ENCODE results near the gene ERCC4. TPM values are rescaled to one million over a fixed set of nuclear protein-coding genes. Genes with fewer than 3 reads are reported as not detected.
"Not testable (repeated sequence)": the region's sequence is repeated elsewhere in the genome, so short reads cannot be mapped to it uniquely, and the experiment has no call there.

ERCC4 gene
- total RNA-seq (2014; rRNA removed), result 9.0 and 9.4 TPM in 2 replicates
- 3.6 TPM for polyA plus RNA-seq (2012)

DNA sequence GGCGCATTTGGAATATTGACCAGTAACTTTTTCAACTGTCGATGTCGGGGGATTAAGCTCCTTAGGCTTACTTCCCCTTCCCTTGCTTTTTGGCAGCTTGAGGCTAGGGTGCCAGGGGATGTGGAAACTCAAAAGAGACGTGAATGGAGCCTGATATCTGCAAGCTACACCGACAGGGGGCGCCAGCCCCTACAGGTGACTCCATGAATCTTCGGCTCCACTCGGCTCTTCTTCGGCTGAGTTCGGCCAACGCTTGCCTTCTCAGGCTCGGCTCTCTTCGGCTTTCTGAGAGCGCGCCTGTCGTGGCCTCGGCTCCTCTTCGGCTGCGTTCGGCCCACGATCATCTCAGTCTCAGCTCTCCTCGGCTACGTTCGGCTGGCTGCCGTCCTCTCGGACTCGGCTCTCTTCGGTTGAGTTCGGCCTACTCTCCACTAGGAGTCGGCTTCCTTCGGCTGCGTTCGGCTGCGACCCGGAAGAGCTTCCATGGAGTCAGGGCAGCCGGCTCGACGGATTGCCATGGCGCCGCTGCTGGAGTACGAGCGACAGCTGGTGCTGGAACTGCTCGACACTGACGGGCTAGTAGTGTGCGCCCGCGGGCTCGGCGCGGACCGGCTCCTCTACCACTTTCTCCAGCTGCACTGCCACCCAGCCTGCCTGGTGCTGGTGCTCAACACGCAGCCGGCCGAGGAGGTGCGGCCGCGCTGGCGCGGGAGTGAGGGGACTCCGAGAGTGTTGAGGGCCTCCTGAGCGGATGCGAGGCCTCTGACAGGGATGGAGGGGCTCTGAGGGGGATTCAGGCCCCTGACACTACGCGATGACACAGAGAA, at the start of gene ERCC4:
TSS of gene ERCC4 (plus strand) at position 472 of the 827 bp plus-strand sequence. CDS start at position 484, 12 bp downstream.
- peak; percentile 98 for DNase-seq (ENCODE audit: low read depth)

DNA sequence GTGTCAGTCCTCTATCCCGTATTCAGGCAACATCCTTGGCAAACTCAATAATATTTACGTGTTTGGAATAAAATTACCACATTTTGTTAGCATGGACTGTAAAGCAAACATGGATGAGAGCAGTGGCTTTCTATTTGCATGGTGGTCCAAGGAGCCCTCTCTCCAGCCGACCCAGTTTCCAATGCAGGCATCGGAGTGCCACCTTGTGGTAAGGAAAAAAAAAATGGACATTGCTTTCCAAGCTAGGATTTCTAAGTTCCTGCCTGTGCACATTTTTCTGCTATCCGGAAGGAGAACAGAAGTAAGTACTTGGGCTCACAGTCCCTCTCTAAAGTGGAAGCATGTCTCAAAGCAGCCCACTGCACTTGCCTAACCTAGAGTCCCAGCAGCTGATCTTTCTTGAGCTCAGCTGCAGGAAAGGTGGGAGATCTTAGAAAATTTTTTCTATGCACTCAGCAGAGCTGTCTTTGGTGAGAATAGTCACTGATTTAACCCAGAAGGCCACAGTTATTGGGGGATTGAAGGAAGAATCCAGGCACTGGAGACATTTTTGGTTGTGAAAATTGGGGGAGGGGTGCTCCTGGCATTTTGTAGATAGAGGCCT, 46.0 kb upstream of the ERCC4 start:
- DNase-seq (ENCODE audit: low read depth), result peak; percentile 12

DNA sequence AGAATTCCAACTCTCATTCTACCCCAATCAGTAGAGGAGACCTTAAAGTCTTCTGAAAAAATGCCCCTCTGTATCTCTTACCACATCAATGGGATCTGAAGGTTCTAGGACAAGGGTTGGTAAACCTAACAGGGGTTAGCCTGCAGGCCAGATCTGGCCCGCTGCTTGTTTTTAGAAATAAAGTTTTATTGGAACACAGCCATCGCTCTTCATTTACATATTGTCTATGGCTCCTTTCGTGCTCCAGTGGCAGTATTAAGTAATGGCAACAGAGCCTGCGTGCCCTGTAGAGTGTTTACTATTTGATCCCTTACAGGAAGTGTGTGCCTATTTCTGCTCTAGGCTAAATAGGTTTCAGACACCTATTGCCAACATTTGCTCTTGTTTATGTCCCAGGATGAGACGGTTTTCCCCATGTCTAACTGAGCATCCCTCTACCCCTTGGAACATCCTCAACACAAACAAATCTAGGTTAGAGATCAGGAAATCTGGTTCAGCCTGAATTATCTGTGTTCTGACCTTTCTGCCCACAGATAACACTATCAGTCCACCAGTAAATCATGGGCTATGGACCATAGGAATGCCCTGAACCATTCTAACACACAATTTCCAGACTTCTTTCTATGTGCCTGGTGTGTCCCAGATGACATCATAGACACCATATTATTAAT, 44.2 kb upstream of the ERCC4 start:
- DNase-seq (ENCODE audit: low read depth), result no peak

DNA sequence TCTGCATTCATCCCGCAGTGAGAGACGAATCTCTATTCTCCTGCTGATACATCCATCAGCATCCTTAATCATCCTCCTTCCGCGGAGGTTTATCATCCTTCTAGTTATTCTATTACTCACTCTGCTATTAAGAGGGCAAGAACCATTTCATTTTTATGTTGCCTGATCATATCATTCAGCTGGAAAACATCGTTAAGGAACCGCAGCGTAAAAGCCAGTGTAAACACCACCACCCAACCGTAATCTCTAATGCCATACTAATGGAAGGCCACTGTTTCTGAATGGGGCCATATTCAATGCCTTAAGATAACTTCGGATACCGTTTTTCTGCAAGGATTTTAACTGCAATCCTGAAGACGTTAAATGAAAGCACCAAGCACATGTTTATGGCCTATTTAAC, 36.7 kb upstream of the ERCC4 start:
- DNase-seq (ENCODE audit: low read depth), result no peak

DNA sequence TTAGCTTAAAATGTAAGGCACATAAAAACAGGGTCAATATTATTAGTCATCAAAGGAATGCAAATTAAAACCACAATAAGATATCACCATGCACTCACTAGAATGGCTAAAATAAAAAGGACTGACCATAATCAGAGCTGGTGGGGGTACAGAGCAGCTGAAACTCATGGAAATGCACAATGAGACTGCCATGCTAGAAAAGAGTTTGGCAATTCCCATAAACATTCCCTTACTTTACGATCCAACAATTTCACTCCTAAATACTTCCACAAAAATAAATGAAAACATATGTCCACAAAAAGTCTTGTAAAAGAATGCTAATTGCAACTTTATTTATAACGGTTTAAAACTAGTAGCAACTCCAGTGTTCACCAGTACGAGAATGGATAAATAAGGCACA, 36.1 kb upstream of the ERCC4 start:
- no peak for DNase-seq (ENCODE audit: low read depth)

DNA sequence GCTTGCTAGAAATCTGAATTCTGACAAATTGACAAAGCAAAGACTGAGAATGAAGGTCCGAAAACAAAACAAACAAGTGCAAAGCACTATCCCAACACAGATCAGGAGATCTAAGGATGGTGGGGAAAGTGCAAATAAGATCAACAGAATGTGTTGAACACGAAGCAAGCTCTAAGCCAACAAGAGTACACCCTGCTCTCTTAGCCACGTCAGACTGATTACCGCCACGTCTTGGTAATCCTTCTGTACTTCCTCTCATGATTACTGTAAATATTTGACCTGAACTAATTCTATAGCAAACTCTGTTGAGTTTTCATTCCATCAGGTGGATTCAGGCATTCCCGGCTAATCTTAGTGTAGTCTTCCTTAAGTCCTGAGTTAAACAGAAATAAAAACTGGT, 34.3 kb upstream of the ERCC4 start:
- no peak for DNase-seq (ENCODE audit: low read depth)

DNA sequence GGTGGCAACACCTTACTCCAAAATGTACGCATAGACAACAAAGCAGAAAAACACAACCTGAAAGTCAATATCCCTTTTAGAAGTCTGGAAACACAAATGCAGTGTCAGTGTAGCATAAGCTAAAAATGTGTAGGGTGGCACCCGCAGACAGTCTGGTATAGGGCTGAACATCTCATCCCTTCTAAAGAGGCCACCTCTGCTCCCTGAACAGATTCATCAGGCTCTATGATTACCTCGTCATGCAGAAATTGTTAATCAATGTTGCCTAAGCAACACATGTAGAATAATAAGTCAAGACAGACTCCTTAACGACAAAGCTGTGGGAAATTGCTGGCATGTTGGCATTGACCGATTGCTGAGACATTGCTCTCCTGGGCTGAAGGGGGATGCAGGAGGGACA, 33.3 kb upstream of the ERCC4 start:
- no peak for DNase-seq (ENCODE audit: low read depth)

DNA sequence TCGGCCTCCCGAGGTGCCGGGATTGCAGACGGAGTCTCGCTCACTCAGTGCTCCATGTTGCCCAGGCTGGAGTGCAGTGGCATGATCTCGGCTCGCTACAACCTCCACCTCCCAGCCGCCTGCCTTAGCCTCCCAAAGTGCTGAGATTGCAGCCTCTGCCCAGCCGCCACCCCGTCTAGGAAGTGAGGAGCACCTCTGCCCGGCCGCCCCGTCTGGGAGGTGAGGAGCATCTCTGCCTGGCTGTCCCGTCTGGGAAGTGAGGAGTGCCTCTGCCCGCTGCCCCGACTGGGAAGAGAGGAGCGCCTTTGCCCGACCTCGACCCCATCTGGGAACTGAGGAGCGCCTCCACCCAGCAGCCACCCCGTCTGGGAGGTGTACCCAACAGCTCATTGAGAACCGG, 30.6 kb upstream of the ERCC4 start:
- not testable (repeated sequence) for DNase-seq (ENCODE audit: low read depth)

DNA sequence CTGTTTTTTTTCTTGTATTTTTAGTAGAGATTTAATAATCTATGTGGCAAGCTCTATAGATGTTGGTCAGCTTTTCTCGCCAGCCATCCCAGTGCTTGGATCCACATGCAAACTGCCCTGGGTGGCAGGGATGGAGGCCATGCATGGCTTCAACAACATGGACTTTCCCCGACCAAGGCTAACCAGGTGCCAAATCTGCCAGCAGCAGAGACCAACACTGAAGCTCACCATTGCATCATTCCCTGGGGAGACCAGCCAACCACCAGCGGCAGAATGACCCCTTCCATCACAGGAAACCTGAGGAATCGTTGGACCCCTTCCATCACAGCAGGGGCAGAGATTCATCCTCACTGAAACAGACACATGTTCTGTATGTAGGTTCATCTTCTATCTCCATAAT, 27.7 kb upstream of the ERCC4 start:
- DNase-seq (ENCODE audit: low read depth), result no peak

DNA sequence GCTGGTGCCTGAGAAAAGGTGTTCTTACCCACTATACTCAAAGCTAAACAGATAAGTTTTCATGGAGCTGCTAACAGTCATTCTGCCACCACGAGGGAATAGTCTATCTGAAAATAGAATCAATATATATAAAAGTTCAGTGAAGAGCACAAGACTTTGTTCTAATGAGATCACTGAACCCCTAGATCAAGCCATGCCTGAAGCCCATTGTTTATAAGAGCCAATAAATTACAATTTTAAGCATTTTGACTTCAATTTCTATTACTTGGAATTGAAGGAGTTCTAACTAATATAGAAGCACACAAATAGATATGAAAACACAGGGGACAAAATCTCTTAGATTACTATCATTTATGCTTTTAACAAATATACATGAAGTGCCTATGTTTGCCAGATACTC, 24.4 kb upstream of the ERCC4 start:
- no peak for DNase-seq (ENCODE audit: low read depth)

DNA sequence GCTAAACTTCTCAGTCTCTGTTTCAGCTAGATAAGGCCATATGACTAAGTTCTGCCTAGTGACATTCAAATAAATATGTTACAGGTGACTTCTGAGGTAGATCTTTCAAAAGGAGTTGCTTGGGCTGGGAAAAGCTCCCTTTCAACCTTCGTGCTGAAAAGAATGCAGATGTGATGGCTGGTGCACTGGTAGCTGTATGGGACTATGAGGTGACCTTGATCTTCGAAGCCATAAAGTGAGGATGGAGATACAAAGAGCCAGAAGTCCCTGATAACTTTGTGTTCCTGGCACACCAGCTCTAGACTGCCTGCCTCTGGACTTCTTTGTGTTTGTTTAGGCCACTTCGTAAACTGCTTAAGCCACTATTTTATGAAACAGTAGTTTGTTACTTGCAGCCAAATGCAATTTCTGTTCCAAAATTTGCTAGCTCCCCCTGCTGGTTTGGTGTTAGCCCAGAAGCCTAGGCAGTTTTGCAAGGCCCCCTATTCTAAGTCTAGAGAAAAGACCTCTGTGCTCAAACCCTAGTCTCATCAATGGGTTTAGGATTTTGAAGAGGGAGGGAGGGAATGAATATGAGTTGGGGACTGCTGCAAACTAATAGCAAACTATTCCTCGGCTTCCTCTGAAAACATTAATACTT, 23.3 kb upstream of the ERCC4 start:
- no peak for DNase-seq (ENCODE audit: low read depth)

DNA sequence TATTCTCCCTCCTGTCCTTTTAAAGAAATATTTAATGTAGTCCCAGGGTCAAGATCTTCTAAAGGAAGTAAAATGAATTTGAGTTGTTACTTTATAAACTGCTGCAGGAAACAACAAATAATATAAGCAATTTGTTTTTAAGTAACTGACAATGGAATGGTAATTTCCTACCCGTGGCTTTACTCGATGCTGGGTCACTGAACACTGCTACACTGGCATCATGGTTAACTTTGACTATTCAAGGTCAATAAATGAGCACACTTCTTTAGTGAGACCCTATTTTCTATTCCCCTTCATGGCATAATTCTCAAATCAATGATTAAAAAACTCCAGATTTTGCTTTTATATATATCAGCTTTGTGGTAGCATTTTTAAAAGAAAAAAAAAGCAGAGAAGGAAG, 22.1 kb upstream of the ERCC4 start:
- no peak for DNase-seq (ENCODE audit: low read depth)

DNA sequence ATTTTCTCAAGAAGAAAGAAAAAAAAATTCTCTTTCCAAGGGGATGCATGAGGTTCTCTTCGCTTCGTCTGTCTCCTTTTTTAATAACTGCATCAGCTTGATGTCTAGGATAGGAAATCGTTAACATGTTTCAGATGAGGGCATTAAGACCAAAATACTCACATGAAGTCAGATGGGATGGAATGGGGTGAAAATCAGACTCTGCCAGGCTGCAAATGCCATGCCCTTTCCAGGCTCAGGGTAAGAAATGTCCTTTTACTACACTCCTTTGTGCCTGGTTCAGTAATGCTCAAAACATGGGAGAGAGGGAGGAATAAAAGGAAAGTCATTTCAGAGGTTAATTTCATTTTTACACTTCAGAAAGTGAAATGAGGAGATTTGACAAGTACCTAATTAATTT, 21.7 kb upstream of the ERCC4 start:
- no peak for DNase-seq (ENCODE audit: low read depth)

DNA sequence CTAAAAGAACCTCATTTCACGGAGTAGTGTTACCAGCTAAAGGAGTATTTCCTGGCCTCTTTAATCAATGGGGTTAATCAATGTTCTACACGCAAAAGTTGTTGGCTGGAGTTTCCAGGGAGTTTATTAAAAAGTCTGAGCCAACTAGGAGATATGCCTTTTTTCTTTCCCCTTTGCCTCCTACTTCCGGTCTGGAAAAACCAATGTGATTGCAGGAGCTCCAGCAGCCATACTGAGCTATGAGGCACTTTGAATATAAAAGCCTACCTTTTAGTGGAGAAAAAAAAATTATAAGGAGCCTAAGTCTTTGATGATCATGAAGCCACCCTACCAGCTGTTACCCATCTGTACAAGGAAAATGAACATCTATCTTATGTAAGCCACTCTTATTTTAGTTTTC, 17.9 kb upstream of the ERCC4 start:
- DNase-seq (ENCODE audit: low read depth), result no peak

DNA sequence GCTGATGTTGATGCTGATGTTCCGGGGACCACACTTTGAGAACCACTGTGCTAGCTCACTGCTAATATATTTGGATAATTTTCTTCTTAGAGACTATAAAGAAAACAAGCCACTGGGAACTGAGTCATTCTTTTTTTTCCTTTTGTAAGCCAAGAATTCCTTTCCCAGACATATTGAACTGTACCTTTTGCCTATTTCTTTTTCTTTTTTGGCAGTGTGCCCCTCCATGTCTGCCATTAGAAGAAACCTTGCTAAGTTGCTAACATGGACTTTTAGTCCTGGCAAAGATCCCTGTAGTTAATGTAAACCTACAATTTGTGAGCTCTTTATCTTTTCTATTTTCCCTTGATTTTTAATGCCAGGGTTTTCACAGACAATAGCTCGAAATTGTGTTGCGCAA, 17.3 kb upstream of the ERCC4 start:
- DNase-seq (ENCODE audit: low read depth), result no peak

DNA sequence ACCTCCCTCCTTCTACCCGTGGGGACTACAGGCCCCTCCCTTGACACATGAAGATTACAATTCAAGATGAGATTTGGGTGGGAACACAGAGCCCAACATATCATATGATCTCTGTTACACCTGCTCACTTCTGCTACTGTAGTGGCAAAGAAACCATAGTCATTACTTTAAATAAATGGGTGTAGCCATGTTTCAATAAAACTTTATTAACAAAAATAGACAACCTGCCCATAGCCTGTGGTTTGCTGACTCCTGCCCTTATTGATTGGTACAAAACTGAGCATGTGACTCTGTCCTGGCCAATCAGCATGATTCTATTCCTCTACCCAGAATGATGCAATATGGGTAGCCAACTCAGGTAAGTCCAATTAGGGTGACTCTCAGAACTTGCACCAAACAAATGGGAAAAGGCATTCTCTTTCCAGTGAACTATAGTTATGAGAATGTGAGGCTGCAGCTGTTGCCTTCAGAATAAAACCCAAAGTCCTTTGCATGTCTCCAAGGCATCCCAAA, 15.7 kb upstream of the ERCC4 start:
- DNase-seq (ENCODE audit: low read depth), result no peak

DNA sequence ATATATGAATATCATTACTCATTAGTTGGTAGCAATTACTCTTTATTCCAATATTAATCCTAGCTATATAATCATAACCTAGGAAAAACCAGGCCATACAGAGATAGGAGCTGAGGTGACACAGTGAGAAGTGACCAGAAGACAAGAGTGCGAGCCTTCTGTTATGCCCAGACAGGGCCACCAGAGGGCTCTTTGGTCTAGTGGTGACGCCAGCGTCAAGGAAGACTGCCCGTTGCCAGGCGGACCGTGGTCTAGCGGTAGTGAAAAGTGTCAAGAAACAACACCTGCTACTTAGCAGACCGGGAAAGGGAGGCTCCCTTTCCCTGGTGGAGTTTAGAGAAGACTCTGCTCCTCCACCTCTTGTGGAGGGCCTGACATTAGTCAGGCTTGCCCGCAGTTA, 15.1 kb upstream of the ERCC4 start:
- peak; percentile 39 for DNase-seq (ENCODE audit: low read depth)

DNA sequence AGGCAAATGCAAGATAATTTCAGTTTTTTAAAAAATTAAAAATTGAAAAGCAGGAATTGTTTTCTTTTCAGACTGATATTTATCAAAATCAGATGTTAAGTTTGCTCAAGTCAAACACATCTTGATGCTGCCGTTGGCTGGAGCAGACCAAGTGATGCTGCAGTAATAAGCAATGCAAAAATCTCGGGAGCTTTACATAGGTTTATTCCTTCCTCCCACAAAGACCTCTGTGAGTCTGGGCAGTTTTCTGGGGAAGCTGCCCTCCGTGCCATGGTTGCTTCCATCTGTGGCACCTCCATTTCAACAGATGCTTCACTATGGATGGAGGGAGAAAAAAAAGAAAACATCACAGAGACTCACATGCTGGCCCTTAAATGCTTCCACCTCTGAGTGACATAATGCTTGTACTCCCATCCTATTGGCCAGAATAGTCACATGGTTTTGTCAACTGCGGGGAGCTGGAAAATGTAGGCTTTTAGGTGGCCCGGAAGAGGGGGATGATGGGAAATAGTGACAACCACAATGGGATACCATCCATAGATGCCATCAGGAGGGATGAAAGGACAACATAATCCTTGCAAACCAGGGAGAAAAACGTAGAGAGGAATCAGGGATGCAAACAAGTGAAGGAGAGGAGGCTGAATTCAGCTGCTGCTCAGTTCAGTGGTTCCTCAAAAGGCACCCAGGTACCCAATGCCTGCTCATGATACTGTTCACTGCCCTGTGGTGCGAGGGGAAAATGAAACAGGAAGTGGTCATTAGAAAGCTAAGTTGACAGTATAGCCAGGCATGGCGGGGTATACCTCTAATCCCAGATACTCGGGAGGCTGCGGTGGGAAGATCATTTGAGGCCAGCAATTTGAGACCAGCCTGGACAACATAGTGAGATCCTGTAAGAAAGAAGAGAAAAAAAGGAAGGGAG, 13.5 kb upstream of the ERCC4 start:
- DNase-seq (ENCODE audit: low read depth), result no peak

DNA sequence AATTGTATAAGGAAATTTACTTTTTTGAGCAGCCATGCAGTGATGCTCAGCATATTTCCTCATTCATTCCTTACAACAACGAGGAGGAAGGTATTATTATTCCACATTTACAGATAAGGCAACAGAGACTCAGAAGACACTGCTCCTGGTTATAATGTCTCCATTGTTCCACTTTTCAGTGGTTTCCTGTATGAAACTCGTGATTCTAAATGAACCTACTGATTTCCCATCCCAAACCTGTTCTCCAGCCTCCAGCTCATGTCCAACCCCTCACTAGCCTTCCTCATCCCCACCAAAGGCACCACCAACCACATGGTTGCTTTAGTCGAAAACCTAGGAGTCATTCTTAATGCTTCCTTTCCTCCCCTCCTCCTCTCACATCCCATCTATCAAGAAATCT, 12.5 kb upstream of the ERCC4 start:
- no peak for DNase-seq (ENCODE audit: low read depth)

DNA sequence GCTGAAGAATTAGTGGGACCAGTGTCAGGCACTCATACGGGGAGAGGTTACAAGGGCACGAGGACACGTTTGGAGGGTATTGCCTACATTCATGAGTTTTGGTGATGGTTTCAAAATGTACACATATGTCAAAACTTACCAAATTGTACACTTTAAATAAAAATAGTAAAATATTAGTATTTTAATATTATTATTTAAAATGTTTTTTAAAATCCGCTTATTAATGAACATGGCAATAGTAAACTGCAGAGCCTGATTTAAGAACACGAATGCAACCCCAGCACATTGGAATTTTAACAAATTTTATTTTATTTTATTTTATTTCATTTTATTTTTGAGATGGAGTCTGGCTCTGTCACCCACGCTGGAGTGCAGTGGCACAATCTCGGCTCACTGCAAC, 10.9 kb upstream of the ERCC4 start:
- no peak for DNase-seq (ENCODE audit: low read depth)

DNA sequence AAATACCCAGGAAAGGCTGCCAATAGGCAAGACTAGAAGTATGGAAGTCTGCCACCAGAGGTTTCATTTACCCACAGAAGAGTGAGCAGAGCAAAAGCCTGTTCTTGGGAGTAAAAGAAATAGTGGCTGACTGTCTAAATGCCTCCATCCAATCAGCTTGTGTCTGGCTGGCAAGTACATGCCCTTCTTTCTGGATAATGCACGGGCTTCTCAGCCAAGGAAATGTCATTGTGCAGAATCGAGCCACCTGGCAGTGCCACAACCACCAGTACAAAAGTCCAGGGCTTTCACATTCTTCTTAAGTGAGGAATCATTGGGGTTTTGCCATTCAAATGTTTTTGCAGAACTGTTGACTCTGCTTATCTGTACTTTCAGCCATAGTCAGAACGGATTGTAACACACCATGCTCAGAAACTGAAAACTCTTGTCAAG, 10.1 kb upstream of the ERCC4 start:
- peak; percentile 81 for DNase-seq (ENCODE audit: low read depth)
